Thyroid gland (tissue), 4 donors: ENCODE data around the gene TTLL5.

Source experiments
- CTCF ChIP-seq, 6 experiments: fragments of 200-600 bp in 3 of 6; fragments of 450-650 bp in 3 of 6; sonication (generic) in 3 of 6; IDR thresholded peaks; one replicate each; pipeline ENCODE4 v1.5.1; 2016 to 2019; ENCODE audit warnings: antibody characterized with exemption in 6 of 6, mild to moderate bottlenecking in 2 of 6, inconsistent platforms in 1 of 6, moderate library complexity in 1 of 6
- POLR2A ChIP-seq, 2 donors: fragments of 450-650 bp; IDR thresholded peaks; one replicate each; pipeline ENCODE4 v1.6.1; 2017; ENCODE audit warnings: antibody characterized with exemption in 2 of 2, mild to moderate bottlenecking in 2 of 2, moderate library complexity in 1 of 2

DNA sequence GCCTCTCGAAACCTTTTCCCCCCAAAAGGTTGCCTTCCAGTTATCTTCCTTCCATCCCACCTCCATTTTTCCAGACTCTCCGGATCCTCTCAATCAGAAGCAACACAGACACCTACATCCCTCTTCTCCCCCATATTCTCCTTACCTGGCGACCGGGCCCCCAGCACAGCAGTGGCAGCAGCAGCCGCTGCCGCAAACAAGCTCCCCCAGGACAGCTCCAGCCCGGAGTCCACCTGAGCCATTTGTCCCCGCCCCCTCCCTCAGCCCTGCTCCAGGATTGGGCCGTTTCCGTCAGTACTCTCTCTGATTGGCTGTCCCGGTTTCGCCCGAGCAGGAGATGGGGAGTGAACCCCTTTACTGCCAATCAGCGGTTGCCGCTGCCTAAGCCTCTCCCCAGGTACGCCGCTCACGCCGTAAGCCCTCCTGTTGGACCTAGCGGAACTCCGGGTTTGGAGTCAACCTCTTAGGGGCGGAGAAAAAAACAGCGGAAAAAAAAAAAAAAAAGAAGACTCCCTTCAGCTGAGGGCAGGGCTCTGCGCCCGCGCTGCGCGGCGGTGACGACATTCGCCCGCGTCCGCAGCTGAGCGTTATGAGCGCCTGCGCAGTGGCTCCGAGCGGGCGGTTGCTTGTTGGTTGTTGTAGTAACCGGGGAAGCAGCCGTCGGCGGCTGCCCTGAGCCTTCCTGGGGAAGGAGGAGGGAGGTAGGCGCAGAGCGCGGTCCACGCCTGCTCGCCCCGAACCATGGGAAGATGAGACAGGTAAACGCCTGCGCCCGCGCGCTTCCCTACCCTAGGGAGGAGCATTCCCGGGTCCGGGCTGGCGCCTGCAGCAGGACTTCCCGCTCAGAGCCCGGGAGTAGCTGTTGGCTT lies at the start of gene TTLL5, which contains the start of gene ERG28:
- TF ChIP-seq CTCF (IDR thresholded peaks at IDR 0.05) (peak in 1 of 6 experiments; percentile 8), POLR2A (IDR thresholded peaks at IDR 0.05) (peak; percentile 53 to 89)
